Anterior cingulate cortex (tissue), 58 donors: Measurements from ENCODE around the gene PPP6C.
"Not testable (repeated sequence)": the region's sequence is repeated elsewhere in the genome, so short reads cannot be mapped to it uniquely, and the experiment has no call there.

Source experiments
- DNase-seq, 58 donors: peaks; one replicate each; lab custom pipeline; 2025; lab: John Stamatoyannopoulos, UW

Gene PPP6C

DNA sequence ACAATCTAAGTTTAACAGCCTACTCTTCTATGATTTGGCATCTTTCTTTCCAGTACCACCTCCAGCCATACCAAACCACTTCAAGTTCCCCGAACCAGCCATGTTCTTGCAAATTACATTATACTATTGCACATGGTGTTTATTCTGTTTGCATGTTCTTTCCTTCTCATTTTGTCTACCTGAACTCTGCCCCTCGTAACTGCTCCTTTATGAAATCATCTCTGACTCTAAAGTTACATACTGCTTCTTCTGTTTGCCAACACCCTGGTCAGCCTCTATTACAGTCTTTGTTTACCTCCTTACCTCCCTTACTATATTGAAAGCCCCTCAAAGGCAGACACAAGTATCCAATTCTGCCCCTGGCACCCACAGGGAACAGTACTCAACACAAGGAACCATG lies 6.0 kb downstream of the PPP6C start:
- DNase-seq = no peak

DNA sequence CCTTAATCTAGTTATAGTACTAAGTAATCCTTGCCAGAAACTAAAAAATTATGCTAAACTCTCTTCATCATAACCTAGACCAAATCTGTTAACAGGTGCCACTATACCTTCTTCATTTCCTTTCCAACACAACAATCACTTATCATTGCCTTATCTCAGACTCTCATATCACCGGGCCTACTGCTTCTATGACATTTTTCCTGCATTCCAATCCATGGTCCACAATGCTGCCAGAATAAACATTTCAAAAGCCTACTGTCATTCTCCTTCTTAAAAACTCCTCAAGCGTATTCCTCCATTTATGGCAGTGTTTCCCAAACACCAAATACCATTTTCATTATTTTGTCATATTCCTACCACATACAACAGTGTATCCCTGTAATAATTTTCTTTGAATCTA lies 6.5 kb downstream of the PPP6C start:
- no peak for DNase-seq

DNA sequence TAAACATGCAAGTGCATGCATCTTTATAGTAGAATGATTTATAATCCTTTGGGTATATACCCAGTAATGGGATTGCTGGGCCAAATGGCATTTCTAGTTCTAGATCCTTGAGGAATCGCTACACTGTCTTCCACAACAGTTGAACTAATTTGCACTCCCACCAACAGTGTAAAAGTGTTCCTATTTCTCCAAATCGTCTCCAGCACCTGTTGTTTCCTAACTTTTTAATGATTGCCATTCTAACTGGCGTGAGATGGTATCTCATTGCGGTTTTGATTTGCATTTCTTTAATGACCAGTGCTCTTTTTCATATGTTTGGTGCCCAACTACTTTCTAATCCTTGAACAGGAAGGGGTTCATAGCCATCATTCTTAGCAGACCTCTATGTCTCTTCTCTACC lies 7.8 kb downstream of the PPP6C start:
- not testable (repeated sequence) for DNase-seq

DNA sequence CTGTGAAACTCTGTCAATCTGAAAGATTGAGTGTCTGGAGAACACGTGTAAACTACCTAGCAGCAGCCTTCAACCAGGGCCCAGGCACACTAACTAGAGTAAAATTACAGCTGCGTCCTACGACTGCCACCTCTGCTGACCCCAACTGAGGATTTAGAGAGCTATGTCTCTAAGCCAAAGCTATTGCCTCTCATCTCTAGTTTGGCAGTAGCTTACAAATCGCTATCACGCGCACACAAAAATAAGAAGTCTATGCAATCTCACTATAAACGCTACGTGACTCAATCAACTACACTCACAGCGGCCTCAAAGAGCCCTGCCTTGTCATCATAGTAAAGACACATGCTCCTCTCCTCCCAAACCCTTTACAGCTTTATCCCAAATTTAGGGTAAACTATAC lies 8.7 kb downstream of the PPP6C start:
- DNase-seq = no peak

DNA sequence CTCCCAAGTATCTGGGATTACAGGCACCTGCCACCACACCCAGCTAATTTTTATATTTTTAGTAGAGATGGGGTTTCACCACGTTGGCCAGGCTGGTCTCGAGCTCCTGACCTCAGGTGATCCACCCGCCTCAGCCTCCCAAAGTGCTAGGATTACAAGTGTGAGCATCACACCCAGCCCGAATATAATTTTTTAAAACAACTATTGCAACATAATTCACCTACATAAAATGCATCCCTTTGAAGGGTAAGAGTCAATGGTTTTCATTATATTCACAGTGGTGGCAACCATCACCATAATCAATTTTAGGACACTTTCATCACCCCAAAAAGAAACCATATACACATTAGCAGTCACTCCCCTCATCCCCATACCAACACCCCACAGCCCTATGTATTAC lies 9.8 kb downstream of the PPP6C start:
- not testable (repeated sequence) for DNase-seq

DNA sequence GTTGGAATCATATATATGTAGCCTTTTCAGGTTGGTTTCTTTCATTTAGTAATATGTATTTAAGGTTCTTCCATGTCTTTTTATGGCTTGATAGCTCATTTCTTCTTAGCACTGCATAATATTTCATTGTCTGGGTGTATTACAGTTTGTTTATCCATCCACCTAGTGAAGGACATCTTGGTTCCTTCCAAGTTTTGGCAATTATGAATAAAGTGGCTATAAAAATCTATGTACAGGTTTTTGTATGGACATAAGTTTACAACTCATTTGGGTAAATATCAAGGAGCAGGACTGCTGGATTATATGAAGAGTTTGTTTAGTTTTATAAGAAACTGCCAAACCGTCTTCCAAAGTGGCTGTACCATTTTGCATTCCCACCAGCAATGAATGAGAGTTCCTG lies 11.7 kb downstream of the PPP6C start:
- no peak for DNase-seq

DNA sequence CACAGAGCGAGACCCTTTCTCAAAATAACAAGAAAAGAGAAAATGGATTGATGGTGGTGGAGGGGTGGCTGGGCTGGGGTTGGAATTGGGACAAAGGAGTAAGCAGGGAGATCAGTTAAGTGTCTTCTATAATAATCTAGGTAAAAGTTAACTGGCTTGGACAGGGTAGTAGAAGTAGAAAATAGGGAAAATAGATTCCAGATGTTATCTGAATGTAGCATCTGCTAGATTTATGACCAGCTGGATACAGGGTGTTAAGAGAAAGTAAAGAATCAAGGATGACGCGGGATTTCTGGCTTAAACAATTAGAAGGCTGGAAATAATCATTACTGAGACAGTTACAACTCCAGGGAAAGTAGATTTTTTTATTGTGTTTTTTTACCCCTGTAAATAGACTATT lies 13.0 kb downstream of the PPP6C start:
- DNase-seq = no peak

DNA sequence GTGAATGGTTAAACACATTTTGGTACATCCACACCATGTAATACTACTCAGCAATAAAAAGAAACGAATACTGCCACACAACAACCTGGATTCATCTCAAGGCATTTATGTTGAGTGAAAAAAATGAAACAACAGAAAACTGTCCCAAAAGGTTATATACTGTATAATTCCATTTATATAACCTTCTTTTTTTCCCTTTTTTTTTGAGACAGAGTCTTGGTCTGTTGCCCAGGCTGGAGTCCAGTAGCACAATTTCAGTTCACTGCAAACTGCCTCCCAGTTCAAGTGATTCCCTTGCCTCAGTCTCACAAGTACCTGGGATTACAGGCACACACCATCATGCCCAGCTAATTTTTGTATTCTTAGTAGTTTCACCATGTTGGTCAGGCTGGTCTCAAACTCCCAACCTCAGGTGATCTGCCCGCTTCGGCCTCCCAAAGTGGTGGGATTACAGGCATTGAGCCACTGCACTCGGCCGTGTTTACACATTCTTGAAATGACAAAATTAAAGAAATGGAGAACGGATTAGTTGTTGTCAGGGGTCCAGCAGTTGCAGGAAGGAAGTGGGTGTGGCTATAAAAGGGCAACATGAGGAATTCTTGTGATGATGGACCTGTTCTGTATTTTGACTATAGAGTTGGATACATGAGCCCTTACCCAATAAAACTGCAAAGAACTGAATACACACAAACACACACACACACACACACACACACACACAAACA lies 17.4 kb downstream of the PPP6C start:
- DNase-seq = no peak

DNA sequence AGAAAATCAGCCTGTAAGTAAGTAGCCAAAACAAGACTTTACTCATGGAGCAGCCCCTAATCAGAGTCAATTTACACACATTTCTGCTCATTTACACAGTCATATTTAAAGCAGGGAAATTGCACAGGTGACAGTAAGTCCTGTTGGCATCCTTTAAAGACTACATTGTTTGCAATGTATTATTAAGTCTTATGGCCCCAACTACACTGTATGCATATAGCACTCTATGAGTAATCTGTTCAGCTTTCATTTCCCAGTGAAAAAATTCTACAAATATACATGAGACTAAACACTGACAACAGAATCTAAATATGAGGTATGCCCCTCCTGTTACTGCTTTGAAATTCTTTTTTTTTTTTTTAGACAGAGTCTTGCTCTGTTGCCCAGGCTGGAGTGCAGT lies 19.7 kb downstream of the PPP6C start:
- DNase-seq = no peak

DNA sequence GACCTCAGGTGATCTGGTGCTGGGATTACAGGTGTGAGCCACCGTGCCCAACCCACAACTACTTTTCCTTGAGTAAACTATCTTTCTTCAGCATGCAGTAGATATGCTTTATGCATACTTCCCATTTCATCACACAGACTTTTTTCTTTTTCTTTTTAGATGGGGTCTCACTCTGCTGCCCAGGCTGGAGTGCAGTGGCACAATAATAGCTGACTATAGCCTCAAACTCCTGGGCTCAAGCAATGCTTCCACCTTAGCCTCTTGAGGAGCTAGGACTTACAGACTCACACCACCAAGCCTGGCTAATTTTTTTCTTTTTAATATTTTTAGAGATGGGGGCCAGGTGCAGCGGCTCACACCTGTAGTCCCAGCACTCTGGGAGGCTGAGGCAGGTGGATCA lies 22.8 kb downstream of the PPP6C start:
- DNase-seq = no peak

DNA sequence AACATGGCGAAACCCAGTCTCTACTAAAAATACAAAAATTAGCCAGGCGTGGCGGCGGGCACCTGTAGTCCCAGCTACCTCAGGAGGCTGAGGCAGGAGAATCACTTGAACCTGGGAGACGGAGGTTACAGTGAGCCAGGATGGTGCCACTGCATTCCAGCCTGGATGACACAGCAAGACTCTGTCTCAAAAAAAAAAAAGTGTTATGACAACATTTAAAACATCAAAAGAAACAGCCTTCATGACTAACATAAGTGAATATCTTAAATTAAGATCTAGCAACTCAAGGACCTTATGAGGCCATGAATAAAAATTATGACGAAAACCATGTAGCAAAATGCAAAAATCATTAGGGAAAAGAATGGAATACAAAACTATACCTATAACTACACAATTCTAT lies 26.7 kb downstream of the PPP6C start:
- not testable (repeated sequence) for DNase-seq

DNA sequence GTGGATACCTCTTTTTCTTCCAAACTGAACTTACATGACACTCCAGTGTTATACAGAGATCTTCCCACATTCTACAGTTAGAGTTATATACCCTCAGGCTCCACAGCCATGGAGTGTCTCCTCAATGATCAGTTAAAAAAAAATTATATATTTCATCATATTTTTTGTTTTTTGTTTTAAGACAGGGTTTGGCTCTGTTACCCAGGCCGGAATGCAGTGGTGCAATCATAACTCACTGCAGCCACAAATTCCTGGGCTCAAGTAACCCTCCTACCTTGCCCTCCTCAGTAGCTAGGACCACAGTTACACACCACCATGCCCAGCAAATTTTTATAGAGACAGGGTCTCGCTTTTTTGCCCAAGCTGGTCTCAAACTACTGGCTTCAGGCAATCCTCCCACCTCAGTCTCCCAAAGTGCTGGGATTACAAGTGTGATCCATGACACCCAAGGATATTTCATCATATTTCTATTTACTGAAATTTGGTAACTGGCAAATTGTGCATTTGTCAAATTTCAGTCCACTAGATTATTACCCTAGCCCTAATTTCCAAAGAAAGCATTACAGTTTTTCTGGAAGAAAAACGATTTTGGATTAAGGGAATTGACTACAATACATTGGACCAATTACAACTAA lies 28.2 kb downstream of the PPP6C start:
- DNase-seq = no peak

DNA sequence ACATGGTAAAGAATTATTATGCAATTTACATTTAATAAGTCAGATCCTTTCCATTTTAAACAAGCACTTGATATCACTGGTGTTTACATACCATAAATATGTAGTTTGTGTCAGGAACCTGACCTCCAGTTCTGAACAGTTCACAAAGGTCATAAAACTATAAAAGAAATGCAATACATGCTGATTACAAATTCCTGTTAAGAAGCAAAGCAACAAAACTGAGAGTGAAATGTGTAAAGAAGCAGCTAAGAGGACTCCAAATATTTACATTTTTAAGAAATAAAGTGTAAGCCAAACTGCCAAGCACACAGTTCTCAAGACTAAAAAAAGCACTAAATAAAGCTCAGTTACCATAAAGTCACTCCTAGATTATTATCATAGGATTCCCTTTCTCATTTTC lies 28.9 kb downstream of the PPP6C start:
- no peak for DNase-seq

DNA sequence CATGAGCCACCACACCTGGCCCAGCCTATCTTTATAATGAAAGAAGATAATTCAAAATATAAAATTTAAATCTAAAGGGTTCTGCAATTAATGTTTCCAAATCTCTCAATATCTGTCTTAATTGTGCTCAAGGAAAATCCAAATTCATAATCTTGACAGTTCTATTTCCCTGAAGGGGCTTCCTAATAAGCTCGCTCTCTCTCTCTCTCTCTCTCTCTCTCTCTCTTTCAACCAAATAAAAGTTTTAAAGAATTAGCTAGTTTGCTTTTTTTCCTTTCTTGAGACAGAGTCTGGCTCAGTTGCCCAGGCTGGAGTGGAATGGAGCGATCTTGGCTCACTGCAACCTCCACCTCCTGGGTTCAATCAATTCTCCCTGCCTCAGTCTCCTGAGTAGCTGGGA lies 33.1 kb downstream of the PPP6C start:
- DNase-seq = no peak

DNA sequence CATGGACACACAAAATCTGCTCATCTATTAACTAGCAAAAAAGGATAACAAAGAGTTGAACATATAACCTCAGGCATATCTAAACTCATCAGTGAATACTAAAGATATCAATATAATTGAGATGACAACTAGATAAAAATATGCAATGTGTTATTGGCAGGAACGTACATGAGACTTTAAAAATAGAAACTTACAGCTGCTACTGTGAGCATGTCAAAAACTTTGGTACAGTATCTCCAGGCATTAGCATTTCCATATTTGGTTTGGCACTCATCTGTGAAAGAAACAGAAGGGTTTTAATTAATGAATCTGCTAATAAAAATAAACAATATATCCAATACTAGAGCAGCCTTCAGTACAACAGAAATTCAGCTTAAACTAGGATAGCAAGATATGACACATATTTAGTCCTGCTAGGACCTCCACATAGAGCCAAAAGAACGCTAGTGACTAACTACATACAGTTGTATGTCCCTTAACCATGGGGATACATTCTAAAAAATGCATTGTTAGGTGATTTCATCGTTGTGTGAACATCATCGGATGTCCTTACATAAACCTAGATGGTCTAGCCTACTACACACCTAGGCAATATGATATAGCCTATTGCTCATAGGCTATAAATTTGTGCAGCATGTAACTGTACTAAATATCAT lies 35.8 kb downstream of the PPP6C start:
- no peak for DNase-seq

DNA sequence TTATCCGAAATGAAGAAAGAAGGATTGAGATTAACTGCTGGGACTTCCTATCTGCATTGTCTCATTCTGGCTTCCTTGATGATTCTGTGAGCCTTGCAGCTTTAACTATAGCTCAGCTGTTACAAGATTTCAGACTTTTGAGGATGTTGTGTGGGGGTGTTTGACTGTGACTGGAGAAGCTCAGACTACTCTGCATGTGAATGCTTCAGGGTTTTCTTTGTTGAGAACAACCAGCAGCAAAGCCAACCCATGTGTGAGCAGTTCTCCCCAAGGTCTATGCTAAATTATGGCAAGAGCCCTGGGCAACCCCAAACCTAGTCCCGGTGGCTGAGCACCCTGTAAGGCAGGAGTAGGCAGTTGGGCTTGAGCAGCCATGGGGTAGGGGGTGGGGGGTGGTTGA lies 37.9 kb downstream of the PPP6C start:
- peak in 2 of 58 donors; percentile 9 to 30 for DNase-seq

DNA sequence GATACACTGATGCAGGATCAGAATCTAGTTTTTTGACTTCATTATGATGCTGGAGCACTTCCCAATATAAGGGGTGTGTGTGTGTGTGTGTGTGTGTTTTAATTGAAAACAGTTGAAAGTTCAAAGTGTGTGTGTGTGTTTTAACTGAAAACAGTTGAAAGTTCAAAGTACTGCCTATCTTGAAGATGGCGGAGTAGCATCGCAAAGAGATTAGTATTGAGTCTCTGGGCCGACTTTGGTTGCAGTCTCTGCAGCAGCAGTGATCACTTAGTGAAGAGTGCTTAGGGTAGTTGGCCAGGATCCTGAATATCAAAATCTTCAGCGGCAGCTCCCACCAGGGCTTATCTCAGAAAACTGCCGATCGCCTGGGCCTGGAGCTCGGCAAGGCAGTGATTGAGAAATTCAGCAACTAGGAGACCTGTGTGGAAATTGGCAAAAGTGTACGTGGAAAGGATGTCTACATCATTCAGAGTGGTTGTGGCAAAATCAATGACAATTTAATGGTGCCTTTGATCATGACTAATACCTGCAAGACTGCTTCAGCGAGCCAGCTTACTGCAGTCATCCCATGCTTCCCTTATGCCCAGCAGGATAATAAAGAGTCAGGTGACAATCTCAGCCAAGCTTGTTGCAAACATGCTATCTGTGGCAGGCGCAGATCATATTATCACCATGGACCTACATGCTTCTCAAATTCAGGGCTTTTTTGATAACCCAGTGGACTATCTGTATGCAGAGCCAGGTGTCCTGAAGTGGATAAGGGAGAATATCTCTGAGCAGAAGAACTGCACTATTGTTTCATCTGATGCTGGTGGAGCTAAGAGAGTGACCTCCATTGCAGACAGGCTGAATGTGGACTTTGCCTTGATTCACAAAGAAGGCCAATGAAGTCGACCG lies 39.0 kb downstream of the PPP6C start:
- DNase-seq = no peak

DNA sequence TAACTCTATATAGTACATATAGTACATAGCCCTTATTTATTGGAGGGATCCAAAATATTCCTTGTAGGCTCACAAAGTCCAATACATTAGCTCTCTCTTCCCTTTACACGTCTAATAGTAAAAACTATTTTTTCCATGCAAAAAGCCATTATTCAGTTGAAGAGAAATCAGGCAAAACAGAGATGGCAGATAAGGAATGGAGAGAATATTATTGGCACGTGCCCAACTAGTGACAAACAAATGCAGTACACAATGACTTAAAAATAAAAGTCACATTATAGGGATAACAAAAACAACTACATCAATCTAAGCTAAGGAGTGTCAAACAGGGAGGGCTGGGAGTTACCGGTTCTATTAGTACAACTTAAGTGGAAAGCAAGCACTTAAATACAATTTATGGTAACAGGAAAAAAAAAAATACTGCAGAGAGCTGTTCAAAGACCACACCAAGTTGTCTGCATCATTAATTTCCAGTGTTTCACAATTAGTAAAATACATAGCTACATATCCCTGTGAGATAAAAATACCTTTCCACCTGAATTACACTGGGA lies 42.1 kb downstream of the PPP6C start:
- no peak for DNase-seq

DNA sequence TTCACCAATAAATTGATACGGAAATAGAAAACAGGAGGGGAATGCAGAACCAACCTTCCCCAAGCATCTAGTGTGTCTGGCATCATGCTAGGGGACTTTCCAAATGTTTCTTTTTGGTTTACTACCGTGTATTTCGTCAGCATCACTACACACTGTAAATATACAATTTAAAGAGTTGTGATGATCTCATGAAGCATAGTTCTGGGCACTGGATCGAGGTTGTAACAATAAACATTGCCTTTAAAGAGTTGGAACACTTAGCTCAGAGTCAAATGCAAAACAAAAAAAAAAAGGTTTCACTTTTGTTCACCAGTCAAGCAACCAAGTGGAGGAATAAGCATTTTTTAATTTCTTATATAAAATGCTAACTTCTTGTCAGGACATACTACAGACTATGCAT lies 43.4 kb downstream of the PPP6C start:
- DNase-seq = no peak

DNA sequence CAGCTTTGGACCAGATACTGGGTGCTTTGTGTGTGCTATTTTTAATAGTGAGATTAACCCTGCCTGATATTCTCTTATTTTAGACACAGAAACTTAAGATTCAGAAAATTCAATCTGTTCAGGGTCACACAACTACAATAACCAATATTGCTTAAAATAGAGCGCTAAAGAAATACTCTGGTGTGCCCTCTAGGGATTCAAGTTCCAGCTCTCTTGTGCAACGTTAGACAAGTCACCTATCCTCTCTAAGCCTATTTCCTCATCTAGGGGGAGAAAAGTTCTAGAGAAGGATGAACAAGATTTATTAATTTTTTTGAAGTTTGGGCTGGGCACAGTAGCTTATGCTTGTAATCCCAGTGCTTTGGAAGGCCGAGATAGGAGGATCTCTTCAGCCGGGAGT lies 44.2 kb downstream of the PPP6C start:
- no peak for DNase-seq
